ENCODE results near the gene PTPN21. TPM values are rescaled to one million over a fixed set of nuclear protein-coding genes. Genes with fewer than 3 reads are reported as not detected.
"Not testable (repeated sequence)": the region's sequence is repeated elsewhere in the genome, so short reads cannot be mapped to it uniquely, and the experiment has no call there.

The PTPN21 gene
- total RNA-seq, 4 donors from 2014 or later: 24.7 to 47.2 (median 40.7) TPM

- WGBS: 86% methylated on average over 6 of the region's 6 CpGs
- no peak for DNase-seq (ENCODE audit: extremely low spot score)
Observed at GRCh38 chr14:88533064-88533602, 21.7 kb downstream of the PTPN21 start.

DNA sequence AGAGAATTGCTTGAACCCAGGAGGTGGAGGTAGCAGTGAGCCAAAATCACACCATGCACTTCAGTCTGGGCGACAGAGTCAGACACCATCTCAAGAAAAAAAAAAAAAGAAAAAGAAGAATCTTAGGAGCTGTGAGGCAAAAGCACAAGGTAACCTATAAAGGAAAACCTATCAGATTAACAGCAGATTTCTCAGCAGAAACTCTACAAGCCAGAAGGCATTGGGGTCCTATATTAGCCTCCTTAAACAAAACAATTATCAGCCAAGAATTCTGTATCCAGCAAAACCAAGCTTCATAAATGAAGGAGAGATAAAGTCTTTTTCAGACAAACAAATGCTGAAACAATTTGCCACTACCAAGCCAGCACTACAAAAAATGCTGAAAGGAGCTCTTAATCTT lies 24.9 kb downstream of the PTPN21 start:
- H3K36me3 ChIP-seq; H3K27ac ChIP-seq (replicated peaks in 1 of 4); H3K4me1 ChIP-seq; H3K9me3 ChIP-seq; DNase-seq (ENCODE audit: extremely low spot score); intact Hi-C loops (cut with DNase I); H3K27me3 ChIP-seq; H3K4me3 ChIP-seq: not testable (repeated sequence)
- 100% methylated on average over 1 of the region's 1 CpG for WGBS

More at GRCh38 chr14:88533064-88533602, 21.7 kb downstream of the PTPN21 start:
- intact Hi-C loops (cut with DNase I): no loop called here
- Histone ChIP-seq H3K36me3 (peaks cover 0 to 20% (median 8%) of the 10 kb centered on the region in 4 donors), H3K9me3 (no peaks in the 10 kb centered on the region), H3K27ac (replicated peaks in 1 of 4) (no peak overlapping the region), H3K4me1 (peaks cover 22 to 30% (median 26%) of the 10 kb centered on the region in 4 donors), H3K27me3 (no peaks in the 10 kb centered on the region), H3K4me3 (no peak overlapping the region)
- TF ChIP-seq POLR2AphosphoS5 (IDR thresholded peaks at IDR 0.05): no peak
- no peak for TF ChIP-seq POLR2A (IDR thresholded peaks at IDR 0.05; ENCODE audit: low read depth)

DNA sequence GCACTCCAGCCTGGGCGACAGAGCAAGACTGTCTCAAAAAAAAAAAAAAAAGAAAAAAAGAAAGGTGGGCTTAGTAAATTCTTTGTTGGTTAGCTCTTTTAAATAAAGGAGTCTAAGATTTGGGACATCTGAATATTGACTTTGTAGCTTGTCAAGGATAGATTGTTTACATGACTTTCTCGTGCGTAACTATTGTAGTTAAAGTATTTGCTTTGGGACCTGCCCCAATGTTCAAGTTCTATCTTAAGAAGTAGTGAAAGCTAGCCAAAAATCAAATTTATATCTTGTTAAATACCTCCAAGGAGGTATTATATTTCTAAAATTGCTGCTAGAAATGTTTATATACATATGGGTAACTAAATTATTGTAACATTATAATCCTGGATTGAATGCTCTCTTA lies 32.4 kb downstream of the PTPN21 start:
- Histone ChIP-seq H3K27me3 (no peaks in the 10 kb centered on the region), H3K36me3 (no peaks in the 10 kb centered on the region), H3K4me1 (peaks cover 3 to 14% (median 6%) of the 10 kb centered on the region in 4 donors), H3K4me3 (no peak overlapping the region), H3K27ac (replicated peaks in 1 of 4) (peak overlapping the region in 1 of 4 donors; percentile 35), H3K9me3 (no peaks in the 10 kb centered on the region)
- intact Hi-C loops (cut with DNase I): no loop called here
- no peak for TF ChIP-seq CTCF (IDR thresholded peaks at IDR 0.05)
- TF ChIP-seq POLR2AphosphoS5 (IDR thresholded peaks at IDR 0.05): no peak
- TF ChIP-seq POLR2A (IDR thresholded peaks at IDR 0.05; ENCODE audit: low read depth): no peak
- TF ChIP-seq EP300 (IDR thresholded peaks at IDR 0.05): no peak
- WGBS: 37% methylated on average over 3 of the region's 3 CpGs
- DNase-seq (ENCODE audit: extremely low spot score): no peak

- Histone ChIP-seq H3K27ac (replicated peaks in 1 of 4) (peak overlapping the region in 1 of 4 donors; percentile 35), H3K4me3 (no peak overlapping the region), H3K9me3 (no peaks in the 10 kb centered on the region), H3K4me1 (peaks cover 3 to 14% (median 6%) of the 10 kb centered on the region in 4 donors), H3K27me3 (no peaks in the 10 kb centered on the region), H3K36me3 (peaks cover 0 to under 1% (median 0%) of the 10 kb centered on the region in 4 donors)
- WGBS: 94% methylated on average over 3 of the region's 3 CpGs
- intact Hi-C loops (cut with DNase I): no loop called here
- DNase-seq (ENCODE audit: extremely low spot score): no peak
- TF ChIP-seq POLR2A (IDR thresholded peaks at IDR 0.05; ENCODE audit: low read depth) (no peak), POLR2AphosphoS5 (IDR thresholded peaks at IDR 0.05) (no peak), EP300 (IDR thresholded peaks at IDR 0.05) (no peak), CTCF (IDR thresholded peaks at IDR 0.05) (no peak)
Observed at GRCh38 chr14:88521818-88522217, 33.0 kb downstream of the PTPN21 start.

DNA sequence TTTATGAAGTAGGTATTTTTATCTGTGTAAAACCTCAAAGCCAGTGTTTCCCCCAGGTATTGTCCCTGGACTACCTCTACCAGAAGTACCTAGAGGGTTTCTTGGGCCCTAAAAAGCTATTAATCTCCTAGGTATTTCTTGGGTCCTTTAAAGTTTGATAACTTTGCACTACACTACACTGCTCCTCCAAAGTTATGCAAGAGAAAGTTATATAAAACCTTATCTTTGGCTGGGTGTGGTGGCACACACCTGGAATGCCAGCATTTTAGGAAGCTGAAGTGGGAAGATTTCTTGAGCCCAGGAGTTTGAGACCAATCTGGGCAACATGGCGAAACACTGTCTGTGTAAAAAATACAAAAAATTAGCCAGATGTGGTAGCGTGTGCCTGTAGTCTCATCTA lies 34.9 kb downstream of the PTPN21 start:
- no peak overlapping the region for H3K27ac ChIP-seq (replicated peaks in 1 of 4)
- DNase-seq (ENCODE audit: extremely low spot score): no peak
- intact Hi-C loops (cut with DNase I): no loop called here
- peaks cover 7 to 24% (median 11%) of the 10 kb centered on the region in 4 donors for H3K4me1 ChIP-seq
- no peaks in the 10 kb centered on the region for H3K27me3 ChIP-seq
- no peak overlapping the region for H3K4me3 ChIP-seq
- TF ChIP-seq POLR2A (IDR thresholded peaks at IDR 0.05; ENCODE audit: low read depth) (no peak), EP300 (IDR thresholded peaks at IDR 0.05) (no peak), POLR2AphosphoS5 (IDR thresholded peaks at IDR 0.05) (no peak)
- H3K9me3 ChIP-seq: no peaks in the 10 kb centered on the region
- WGBS: 90% methylated on average over 2 of the region's 2 CpGs
- peaks cover 0 to 18% (median 8%) of the 10 kb centered on the region in 4 donors for H3K36me3 ChIP-seq

GRCh38 chr14:88518592-88519512 lies 36.0 kb downstream of the PTPN21 start:
- Histone ChIP-seq H3K4me1 (peaks cover 7 to 24% (median 11%) of the 10 kb centered on the region in 4 donors), H3K27me3 (no peaks in the 10 kb centered on the region), H3K36me3 (peaks cover 0 to 28% (median 11%) of the 10 kb centered on the region in 4 donors), H3K27ac (replicated peaks in 1 of 4) (no peak overlapping the region), H3K4me3 (no peak overlapping the region), H3K9me3 (no peaks in the 10 kb centered on the region)
- intact Hi-C loops (cut with DNase I): no loop called here
- DNase-seq (ENCODE audit: extremely low spot score): no peak
- TF ChIP-seq POLR2AphosphoS5 (IDR thresholded peaks at IDR 0.05) (no peak), EP300 (IDR thresholded peaks at IDR 0.05) (no peak), POLR2A (IDR thresholded peaks at IDR 0.05; ENCODE audit: low read depth) (no peak)
- WGBS: 77% methylated on average over 5 of the region's 5 CpGs

All from esophagus muscularis mucosa (tissue), 4 donors.